IPS-18c (cell line): ENCODE results near the gene GDPD1.
"Not testable (repeated sequence)": the region's sequence is repeated elsewhere in the genome, so short reads cannot be mapped to it uniquely, and the experiment has no call there.

Experiments used
- H3K4me3 ChIP-seq: 2 replicates; pipeline ENCODE4 v1.7.0; 2013; ENCODE audit warnings: low read depth, mild to moderate bottlenecking, low read length, moderate library complexity; ENCODE audit not compliant: insufficient read depth
- H3K9me3 ChIP-seq: one replicate; pipeline ENCODE4 v1.6.1; 2013; ENCODE audit warnings: mild to moderate bottlenecking, low read length, moderate library complexity; ENCODE audit not compliant: control insufficient read depth, insufficient read depth

Gene GDPD1

DNA sequence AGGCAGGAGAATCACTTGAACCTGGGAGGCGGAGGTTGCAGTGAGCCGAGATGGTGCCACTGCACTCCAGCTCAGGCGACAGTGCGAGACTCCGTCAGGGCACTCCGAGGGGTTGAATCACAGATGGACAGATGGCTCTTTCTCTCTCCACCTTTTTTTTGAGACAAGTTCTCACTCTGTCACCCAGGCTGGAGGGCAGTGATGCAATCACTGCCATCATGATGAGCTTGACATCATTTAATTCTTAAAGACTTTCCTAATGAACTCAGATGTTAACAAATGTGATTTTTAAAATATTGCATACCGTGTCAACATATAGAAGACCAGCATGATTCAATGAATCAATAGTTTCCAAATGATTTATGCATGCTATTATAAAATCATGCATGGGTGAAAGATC lies 3.5 kb downstream of the GDPD1 start:
- Histone ChIP-seq H3K4me3 (no peak overlapping the region), H3K9me3 (no peaks in the 10 kb centered on the region)

DNA sequence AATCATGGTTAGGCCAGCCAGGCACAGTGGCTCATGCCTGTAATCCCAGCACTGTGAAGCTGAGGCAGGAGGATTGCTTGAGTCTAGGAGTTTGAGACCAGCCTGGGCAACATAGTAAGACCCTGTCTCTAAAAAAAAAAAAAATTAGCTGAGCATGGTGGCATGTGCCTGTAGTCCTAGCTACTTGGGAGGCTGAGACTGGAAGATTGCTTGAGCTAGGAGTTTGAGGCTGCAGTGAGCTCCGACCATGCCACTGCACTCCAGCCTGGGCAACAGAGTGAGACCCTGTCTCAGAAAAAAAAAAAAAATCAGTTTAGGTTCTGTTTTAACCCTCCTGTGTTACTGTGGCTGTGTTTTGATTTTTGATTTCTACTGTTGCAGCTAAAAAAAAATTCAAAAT lies 8.3 kb downstream of the GDPD1 start:
- H3K9me3 ChIP-seq, H3K4me3 ChIP-seq: not testable (repeated sequence)

DNA sequence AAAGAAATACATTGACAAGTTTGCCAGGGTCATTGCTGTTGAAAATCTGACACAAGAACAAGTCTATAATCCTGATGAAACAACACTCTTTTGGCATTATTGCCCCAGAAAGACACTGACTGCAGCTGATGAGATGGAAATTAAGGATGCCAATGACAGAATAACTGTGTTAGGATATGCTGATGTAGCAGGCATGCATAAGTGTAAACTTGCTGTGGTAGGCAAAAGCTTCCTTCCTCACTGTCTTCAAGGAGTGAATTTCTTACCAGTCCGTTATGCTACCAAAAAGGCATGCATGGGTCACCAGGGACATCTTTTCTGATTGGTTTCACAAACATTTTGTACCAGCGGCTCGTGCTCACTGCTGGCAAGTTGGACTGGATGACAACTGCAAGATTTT lies 10.5 kb downstream of the GDPD1 start:
- Histone ChIP-seq H3K9me3 (no peaks in the 10 kb centered on the region), H3K4me3 (no peak overlapping the region)

DNA sequence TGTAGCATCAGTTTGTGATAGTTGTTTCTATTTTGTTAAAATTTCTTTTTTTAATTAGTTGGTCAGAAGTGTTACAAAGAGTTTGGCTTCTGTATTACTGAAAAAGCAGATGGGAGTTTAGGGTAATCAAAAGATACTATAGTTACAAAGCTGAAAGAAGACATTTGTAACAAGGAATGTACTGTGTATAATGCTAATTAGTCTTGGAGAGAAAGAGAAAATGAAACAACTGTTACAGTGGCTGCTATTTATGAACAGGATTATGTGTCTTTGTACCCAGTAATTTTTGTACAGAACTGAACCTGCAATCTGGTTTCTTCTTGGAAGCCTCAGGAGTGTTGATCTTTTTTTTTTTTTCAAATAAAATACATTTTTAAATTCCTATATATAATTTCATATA lies 14.3 kb downstream of the GDPD1 start:
- Histone ChIP-seq H3K4me3 (no peak overlapping the region), H3K9me3 (no peaks in the 10 kb centered on the region)

DNA sequence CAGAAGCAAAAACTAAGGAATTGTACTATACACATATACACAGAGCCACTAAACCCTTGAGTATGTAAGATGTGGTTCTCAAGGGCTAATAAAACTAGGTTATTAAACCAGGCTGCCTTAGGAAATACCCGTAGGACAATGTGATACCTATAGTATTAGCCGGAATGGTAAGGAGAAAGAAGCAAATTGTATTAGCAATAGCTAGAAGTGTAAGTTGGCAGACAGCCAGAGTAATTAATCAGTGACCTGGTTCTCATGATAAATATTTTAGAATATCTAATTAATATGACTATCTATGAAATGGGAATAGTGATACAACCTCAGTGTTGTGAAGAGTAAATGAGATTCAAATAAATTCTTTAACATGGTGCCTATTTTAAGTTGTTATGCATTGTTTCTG lies 18.6 kb downstream of the GDPD1 start:
- H3K9me3 ChIP-seq = no peaks in the 10 kb centered on the region
- H3K4me3 ChIP-seq = no peak overlapping the region

DNA sequence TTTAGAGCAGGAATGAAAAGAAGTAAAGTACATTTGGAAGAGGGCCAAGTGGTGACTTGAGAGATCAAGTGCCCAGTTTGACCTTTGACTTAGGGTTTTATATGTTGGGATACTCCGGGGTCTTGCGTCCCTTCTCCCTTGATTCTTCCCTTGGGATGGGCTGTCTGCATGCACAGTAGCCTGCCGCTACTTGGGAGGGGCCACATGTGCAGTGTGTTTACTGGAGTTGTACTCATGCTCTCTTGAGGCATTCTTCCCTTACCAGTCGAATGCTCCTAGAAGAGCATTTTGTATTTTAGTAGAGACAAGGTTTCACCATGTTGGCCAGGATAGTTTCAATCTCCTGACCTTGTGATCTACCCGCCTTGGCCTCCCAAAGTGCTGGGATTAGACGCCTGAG lies 23.8 kb downstream of the GDPD1 start:
- no peaks in the 10 kb centered on the region for H3K9me3 ChIP-seq
- H3K4me3 ChIP-seq = no peak overlapping the region

DNA sequence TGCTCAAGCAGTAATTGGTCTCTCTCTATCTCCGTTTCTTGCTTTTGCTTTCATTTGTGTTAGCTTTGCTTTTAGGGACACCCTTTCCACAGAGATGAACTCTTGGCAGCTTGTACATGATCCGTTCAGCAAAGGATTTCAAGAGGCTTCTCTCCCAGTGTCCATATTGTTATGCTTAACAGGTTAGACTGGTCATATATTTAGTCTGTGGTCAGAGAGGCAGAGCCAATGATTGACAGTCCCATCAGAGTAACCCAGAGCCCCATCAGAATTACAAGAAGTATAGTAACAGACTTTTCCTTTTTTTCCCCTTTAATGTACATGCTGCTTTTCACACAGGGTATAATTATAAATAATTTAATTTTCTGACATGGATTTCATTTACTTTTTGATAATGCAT lies 34.4 kb downstream of the GDPD1 start:
- no peak overlapping the region for H3K4me3 ChIP-seq
- no peaks in the 10 kb centered on the region for H3K9me3 ChIP-seq

DNA sequence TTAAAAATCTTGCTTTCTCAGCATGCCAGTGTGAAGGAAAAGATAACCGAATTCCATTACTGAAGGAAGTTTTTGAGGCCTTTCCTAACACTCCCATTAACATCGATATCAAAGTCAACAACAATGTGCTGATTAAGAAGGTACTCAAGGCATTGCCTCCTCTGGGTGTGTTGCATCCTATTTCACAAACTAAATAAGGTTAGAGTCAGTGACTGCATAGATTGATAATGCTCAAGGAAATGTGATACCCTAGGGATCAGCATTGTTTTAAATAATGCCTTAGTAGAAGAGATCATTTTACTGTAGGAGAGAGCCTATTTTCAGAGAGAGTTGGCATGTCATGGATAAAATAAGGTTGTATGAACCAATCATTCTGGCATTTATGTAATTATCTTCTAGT lies 36.8 kb downstream of the GDPD1 start:
- no peak overlapping the region for H3K4me3 ChIP-seq
- H3K9me3 ChIP-seq = no peaks in the 10 kb centered on the region

DNA sequence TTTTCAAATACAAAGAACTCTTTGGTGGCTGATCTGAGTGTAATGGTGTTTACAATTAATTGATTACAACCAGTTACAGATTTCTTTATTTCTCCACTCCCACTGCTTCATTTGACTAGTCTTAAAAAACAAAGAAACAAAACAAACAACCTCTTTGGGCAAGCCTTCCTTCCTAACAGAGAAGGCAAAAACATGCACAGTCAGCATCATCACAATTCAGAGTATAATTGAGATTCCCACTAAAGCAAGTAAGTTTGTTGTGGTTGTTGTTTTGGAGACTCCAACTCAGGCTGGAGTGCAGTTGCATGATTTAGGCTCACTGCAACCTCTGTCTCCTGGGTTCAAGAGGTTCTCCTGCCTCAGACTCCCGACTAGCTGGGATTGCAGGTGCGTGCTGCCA lies 40.4 kb downstream of the GDPD1 start:
- Histone ChIP-seq H3K4me3 (no peak overlapping the region), H3K9me3 (no peaks in the 10 kb centered on the region)

DNA sequence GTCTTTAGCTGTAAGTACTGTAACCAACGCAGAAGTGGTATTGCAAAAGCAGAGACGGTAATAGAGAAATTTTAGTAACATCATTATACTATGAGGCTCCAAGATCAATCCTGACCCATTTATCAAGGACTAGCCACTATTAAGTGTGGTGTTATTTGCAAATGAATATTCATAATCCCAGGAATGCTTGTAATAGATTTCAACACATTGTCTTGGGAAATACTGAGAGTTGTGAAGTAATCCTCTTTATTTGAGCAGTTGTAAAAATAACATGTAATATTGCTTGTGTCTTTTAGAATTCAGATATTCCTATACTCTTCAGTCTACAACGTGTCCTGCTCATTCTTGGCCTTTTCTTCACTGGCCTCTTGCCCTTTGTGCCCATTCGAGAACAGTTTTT lies 46.4 kb downstream of the GDPD1 start:
- Histone ChIP-seq H3K9me3 (no peaks in the 10 kb centered on the region), H3K4me3 (no peak overlapping the region)

DNA sequence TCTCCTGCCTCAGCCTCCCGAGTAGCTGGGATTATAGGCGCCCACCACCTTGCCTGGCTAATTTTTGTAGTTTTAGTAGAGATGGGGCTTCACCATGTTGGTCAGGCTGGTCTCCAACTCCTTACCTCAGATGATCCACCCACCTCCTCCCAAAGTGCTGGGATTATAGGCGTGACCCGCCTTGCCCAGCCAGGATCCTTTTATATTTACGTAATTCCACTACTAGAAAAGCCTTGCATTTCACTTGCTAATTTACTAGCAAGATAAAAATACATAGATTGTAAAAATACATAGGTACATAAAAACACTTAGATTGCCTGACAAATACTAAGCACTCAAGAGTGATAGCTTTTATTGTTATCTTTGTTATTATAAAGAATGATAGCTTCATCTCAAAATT lies 47.5 kb downstream of the GDPD1 start:
- H3K9me3 ChIP-seq = no peaks in the 10 kb centered on the region
- H3K4me3 ChIP-seq = no peak overlapping the region

DNA sequence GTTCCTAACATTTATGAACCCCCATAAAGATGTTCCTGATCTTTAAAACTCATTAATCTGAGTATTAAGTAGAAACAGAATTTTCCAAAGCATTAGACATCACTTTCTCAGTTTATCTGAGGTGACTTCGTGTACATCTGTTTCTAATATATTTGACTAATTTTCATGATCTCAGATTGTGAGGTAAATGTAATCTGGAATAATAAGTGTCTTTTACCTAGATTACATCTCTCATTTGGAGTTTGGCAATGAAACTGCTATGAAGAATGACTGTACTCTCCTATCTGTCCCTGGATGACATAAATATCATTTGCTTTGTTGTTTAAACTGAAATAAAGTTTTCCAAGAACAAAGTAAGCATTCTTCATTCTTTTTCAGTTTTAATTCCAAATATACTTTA lies 55.3 kb downstream of the GDPD1 start:
- no peaks in the 10 kb centered on the region for H3K9me3 ChIP-seq
- no peak overlapping the region for H3K4me3 ChIP-seq

DNA sequence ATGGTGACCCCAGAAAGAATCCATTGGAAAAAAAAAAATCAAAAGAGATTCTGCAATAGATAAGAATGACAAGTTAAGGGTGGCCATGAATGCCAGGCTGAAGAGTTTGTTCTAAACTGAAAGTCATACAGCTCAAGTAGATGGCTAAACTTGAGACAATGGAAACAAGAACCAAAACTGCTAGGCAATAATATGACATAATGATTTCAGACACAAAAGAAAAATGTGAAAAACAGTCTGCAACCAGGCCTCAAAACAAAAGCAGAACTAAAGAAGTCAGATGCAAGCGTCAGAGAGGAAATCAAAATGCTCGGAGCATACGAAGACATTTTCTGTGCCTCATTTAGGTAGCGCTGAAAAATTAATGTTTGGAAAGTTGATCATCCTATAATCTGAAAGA lies 56.7 kb downstream of the GDPD1 start:
- Histone ChIP-seq H3K9me3 (no peaks in the 10 kb centered on the region), H3K4me3 (no peak overlapping the region)

DNA sequence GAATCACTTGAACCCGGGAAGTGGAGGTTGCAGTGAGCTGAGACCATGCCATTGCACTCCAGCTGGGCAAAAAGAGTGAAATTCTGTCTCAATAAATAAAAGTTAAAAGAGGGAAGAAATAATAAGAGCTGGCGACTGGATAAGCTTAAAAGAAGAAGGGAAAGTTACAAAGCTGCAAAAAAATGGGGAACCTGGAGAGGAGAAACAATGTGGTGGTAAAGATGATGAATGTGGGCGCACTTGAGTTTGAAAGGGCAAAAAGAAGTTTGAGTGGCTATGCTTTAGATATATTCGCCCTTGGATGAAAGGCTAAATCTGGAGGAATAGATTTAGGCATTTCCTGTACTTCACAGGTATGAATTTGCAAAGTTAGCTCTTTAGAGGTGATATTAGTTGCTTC lies 58.1 kb downstream of the GDPD1 start:
- no peaks in the 10 kb centered on the region for H3K9me3 ChIP-seq

DNA sequence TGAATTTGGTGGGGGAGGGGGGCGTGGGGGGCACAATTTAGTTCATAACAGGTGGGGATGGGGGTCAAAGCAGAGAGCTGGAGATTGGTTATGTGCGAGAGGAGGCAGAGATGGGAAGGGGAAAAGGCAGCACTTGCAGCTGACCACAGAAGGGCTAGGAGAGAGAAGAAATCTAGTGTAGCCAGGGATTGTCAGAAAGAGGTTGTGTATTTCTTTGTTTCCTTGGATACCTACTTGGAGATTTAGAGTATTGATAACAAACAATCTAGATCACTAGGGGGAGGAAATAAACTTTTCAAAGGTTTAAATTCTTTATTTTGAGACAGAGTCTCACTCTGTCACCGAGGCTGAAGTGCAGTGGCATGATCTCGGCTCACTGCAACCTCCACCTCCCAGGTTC lies 64.0 kb downstream of the GDPD1 start:
- peaks cover 2% of the 10 kb centered on the region for H3K9me3 ChIP-seq
- no peak overlapping the region for H3K4me3 ChIP-seq

More for the DNA sequence above, 58.1 kb downstream of the GDPD1 start:
- H3K4me3 ChIP-seq = no peak overlapping the region

DNA sequence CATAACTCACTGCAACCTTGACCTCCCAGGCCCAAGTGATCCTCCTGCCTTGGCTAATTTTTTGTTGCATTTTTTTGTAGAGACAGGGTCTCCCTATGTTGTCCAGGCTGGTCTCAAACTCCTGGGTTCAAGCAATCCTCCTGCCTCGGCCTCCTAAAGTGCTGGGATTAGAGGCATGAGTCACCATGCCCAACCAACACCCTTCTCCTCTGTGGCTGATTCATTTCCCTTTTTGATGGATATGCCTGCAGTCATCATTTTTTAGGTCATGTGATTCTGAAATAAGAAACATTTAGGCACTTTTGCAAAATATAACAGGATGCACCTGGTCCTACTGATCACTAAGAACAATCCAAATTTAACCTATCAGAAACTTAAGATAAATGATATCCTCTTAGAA lies 67.1 kb downstream of the GDPD1 start:
- no peak overlapping the region for H3K4me3 ChIP-seq
- peaks cover 2% of the 10 kb centered on the region for H3K9me3 ChIP-seq

DNA sequence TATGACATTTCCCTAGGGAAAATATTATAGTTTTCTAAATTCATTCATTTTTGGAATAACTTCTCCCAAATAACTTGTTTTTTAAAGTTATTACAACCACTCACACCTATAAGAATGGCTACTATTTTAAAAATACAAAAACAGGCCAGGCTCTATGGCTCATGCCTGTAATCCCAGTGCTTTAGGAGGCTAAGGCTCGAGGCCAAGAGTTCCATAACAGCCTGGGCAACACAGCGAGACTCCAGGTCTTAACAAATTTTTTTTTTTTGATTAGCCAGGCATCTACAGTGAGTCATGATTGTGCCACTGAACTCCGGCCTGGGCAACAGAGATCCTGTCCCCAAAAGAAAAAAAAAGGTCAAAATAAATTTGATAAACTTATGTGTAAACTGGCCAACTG lies 67.6 kb downstream of the GDPD1 start:
- Histone ChIP-seq H3K9me3 (peaks cover 2% of the 10 kb centered on the region), H3K4me3 (no peak overlapping the region)

DNA sequence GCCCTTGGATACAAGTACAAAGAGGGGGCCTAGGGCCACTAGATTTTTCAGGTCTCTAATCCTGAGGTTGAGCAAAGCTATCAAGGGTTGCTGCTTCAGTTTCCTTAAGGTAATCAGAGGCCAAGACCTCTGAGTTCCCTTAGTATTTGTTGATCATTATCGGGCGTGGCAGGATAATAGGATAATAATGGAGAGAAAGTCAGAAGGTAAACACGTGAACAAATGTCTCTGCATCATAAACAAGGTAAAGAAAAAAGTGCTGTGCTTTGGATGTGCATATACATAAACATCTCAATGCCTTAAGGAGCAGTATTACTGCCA lies 69.6 kb downstream of the GDPD1 start:
- no peak overlapping the region; the same call in 1 of the 2 replicates for H3K4me3 ChIP-seq

DNA sequence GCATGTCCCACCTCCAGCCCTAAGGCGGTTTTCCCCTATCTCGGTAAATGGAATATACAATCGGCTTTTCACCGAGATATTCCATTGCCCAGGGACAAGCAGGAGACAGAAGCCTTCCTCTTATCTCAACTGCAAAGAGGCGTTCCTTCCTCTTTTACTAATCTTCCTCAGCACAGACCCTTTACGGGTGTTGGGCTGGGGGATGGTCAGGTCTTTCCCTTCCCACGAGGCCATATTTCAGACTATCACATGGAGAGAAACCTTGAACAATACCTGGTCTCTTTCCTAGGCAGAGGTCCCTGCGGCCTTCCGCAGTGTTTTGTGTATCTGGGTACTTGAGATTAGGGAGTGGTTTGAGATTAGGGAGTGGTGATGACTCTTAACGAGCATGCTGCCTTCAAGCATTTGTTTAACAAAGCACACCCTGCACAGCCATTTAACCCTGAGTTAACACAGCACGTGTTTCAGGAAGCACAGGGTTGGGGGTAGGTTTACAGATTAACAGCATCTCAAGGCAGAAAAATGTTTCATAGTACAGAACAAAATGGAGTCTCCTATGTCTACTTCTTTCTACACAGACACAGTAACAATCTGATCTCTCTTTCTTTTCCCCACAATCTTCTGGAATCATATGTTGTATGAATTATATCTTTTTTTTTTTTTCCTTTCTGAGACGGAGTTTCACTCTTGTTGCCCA lies 70.1 kb downstream of the GDPD1 start:
- H3K9me3 ChIP-seq, H3K4me3 ChIP-seq: not testable (repeated sequence)

More for the DNA sequence above, 69.6 kb downstream of the GDPD1 start:
- peaks cover 2% of the 10 kb centered on the region for H3K9me3 ChIP-seq
